ENCODE data around the gene HIC1.
A peak's percentile ranks its signal among the peaks of the same experiment; 100 is the strongest.

HIC1 gene

DNA sequence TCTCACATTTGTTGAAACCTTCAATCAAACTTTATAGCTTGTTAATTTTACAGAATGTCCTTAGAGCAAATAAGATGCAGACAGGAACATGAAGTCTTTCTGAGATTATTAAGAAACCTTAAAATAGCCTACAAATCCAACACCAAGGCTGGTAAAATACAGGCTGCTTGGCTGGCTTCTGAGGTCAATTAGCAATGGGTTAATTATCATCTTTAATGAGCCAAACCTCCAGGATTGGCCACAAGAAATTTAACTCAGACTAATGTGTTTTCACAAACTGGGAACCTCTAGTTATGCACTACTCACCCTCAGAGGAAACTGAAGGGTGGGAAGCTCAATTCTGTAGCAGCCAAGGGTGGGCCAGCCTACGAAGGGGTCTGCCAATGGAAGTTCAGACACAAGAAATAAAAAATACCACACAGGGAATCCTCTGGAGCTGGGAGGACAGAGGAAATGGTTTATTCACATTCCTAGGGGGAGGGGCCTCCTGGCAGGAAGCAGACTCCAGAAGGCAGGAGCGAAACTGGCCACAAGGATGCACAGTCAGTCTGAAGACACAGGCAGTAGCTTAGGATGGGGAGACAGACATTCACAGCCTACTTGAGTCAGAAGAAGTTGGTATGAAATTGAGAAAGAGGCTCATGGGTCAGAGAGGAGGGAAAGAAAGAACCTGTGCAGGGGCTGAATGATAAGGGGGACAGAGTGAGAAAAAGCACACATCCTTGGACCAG lies 36.1 kb downstream of the HIC1 start:
- no peaks in the 10 kb centered on the region for H3K36me3 ChIP-seq (ENCODE audit: control insufficient read depth, insufficient read depth, low read length)
- no peaks in the 10 kb centered on the region for H3K9me3 ChIP-seq (ENCODE audit: control insufficient read depth, insufficient read depth, low read length)
- H3K4me1 ChIP-seq (ENCODE audit: control insufficient read depth, insufficient read depth, low read length), result 0 out of 2 replicates have a peak, but pooled peaks cover 2% of the 10 kb centered on the region
- no peak overlapping the region for H3K27ac ChIP-seq (ENCODE audit: low read length)
- H3K4me3 ChIP-seq (ENCODE audit: low read length), result no peak overlapping the region
- H3K27me3 ChIP-seq (ENCODE audit: control insufficient read depth, insufficient read depth, low read length), result no peaks in the 10 kb centered on the region
- DNase-seq (ENCODE audit: low read depth, low spot score), result peak; percentile 50
- no CpG with 5 or more reads among the region's 2 CpGs for WGBS (ENCODE audit: insufficient coverage, insufficient read length)

DNA sequence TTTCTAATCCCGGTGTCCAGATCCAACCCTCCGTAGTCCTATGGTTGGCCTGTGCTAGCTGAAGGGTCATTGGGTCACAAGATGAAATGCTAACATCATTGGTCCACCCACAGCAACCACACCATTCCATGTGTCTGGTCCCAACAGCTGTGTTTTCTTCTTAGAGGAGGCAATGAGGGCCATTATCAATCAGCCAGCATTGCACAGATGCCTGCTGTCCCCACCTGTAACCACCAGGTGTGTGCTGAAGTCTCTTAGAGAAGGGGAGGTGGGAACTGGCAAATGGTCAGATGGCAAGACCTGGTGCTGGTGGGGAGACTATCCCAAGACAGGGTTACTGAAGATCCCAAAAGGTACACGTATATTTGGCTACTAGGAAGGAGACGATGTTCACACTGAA lies 37.4 kb downstream of the HIC1 start:
- no CpG with 5 or more reads among the region's 4 CpGs for WGBS (ENCODE audit: insufficient coverage, insufficient read length)
- Histone ChIP-seq H3K4me3 (ENCODE audit: low read length) (no peak overlapping the region), H3K27me3 (ENCODE audit: control insufficient read depth, insufficient read depth, low read length) (no peaks in the 10 kb centered on the region), H3K27ac (ENCODE audit: low read length) (no peak overlapping the region), H3K4me1 (ENCODE audit: control insufficient read depth, insufficient read depth, low read length) (0 out of 2 replicates have a peak, but pooled peaks cover 2% of the 10 kb centered on the region), H3K36me3 (ENCODE audit: control insufficient read depth, insufficient read depth, low read length) (no peaks in the 10 kb centered on the region), H3K9me3 (ENCODE audit: control insufficient read depth, insufficient read depth, low read length) (no peaks in the 10 kb centered on the region)
- DNase-seq (ENCODE audit: low read depth, low spot score), result no peak

DNA sequence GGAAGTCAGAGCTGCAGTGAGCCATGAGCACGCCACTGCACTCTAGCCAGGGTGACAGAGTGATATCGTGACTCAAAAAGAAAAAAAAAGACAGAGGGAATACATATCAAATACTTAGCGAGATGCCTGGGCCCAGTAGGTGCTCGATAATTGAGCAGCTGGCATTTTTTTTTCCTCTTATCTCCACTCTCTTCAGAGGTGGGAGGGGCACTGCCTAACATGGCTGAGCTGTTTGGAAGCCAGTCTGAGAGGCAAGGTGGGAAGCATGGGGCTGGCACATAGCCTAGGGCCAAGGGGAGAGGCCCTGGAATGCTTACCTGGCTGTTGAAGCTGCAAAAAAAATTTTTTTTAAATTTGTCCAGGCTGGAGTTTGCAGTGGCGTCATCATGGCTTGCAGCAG lies 38.4 kb downstream of the HIC1 start:
- 0 out of 2 replicates have a peak, but pooled peaks cover 2% of the 10 kb centered on the region for H3K4me1 ChIP-seq (ENCODE audit: control insufficient read depth, insufficient read depth, low read length)
- no peak for DNase-seq (ENCODE audit: low read depth, low spot score)
- H3K27ac ChIP-seq (ENCODE audit: low read length), result no peak overlapping the region
- H3K27me3 ChIP-seq (ENCODE audit: control insufficient read depth, insufficient read depth, low read length), result no peaks in the 10 kb centered on the region
- WGBS (ENCODE audit: insufficient coverage, insufficient read length), result no CpG with 5 or more reads among the region's 5 CpGs
- H3K36me3 ChIP-seq (ENCODE audit: control insufficient read depth, insufficient read depth, low read length), result no peaks in the 10 kb centered on the region
- H3K9me3 ChIP-seq (ENCODE audit: control insufficient read depth, insufficient read depth, low read length), result no peaks in the 10 kb centered on the region
- no peak overlapping the region for H3K4me3 ChIP-seq (ENCODE audit: low read length)

DNA sequence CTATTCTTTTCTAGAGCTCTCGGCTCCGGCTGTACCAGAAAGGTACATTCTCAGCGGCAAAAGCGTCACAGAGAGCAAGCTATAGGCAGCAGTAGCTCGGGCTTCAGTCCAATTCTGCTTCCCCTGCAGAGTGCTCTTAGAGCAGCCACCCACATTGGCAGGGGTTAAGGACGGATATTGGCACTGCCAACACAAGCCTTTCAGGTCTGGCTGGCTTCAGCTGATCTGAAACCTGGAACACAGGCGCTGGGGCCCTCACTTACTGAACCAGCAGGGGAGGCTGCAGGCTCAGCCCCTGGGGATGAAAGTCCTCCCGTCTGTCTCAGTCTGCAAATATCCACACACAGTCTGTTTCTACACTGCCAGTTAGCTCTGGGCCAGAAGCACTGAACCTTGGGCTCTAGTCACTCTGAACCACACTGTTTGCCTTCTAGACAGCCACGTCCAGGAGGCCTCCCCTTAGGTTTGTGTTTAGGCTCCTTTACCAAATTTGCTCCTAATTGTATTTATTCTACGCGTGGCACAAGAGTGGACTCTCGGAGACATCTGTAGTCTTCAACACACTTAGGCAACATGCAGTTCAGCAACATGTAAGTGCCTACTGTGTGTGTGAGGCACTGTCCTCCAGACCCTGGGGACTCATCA lies 40.1 kb downstream of the HIC1 start:
- no CpG with 5 or more reads among the region's 12 CpGs for WGBS (ENCODE audit: insufficient coverage, insufficient read length)
- no peaks in the 10 kb centered on the region for H3K9me3 ChIP-seq (ENCODE audit: control insufficient read depth, insufficient read depth, low read length)
- no peak for DNase-seq (ENCODE audit: low read depth, low spot score)
- H3K4me3 ChIP-seq (ENCODE audit: low read length), result no peak overlapping the region
- no peaks in the 10 kb centered on the region for H3K27me3 ChIP-seq (ENCODE audit: control insufficient read depth, insufficient read depth, low read length)
- no peak overlapping the region for H3K27ac ChIP-seq (ENCODE audit: low read length)
- H3K4me1 ChIP-seq (ENCODE audit: control insufficient read depth, insufficient read depth, low read length), result 0 out of 2 replicates have a peak, but pooled peaks cover 2% of the 10 kb centered on the region
- no peaks in the 10 kb centered on the region for H3K36me3 ChIP-seq (ENCODE audit: control insufficient read depth, insufficient read depth, low read length)

DNA sequence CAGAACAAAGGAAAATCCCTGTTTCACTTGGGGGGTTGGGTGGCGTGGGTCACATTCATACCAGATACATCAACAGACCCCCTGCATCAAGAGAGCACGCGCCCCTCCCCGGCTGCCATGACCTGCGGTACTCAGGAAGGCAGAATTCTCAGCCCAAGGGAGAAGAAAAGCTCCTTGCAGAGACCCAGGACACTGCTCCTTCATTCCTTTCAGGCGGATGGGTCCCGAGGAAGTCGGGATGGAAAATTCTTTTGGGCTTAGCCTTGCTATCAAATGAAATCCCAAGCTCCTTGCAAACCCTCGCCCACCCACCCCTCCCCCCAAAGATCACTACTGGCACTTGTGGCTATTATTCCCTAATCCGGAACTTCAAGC lies 40.6 kb downstream of the HIC1 start:
- no CpG with 5 or more reads among the region's 10 CpGs for WGBS (ENCODE audit: insufficient coverage, insufficient read length)
- no peaks in the 10 kb centered on the region for H3K27me3 ChIP-seq (ENCODE audit: control insufficient read depth, insufficient read depth, low read length)
- no peak for DNase-seq (ENCODE audit: low read depth, low spot score)
- no peaks in the 10 kb centered on the region for H3K9me3 ChIP-seq (ENCODE audit: control insufficient read depth, insufficient read depth, low read length)
- H3K4me3 ChIP-seq (ENCODE audit: low read length), result no peak overlapping the region
- no peak overlapping the region for H3K27ac ChIP-seq (ENCODE audit: low read length)
- H3K4me1 ChIP-seq (ENCODE audit: control insufficient read depth, insufficient read depth, low read length), result no peaks in the 10 kb centered on the region
- no peaks in the 10 kb centered on the region for H3K36me3 ChIP-seq (ENCODE audit: control insufficient read depth, insufficient read depth, low read length)

DNA sequence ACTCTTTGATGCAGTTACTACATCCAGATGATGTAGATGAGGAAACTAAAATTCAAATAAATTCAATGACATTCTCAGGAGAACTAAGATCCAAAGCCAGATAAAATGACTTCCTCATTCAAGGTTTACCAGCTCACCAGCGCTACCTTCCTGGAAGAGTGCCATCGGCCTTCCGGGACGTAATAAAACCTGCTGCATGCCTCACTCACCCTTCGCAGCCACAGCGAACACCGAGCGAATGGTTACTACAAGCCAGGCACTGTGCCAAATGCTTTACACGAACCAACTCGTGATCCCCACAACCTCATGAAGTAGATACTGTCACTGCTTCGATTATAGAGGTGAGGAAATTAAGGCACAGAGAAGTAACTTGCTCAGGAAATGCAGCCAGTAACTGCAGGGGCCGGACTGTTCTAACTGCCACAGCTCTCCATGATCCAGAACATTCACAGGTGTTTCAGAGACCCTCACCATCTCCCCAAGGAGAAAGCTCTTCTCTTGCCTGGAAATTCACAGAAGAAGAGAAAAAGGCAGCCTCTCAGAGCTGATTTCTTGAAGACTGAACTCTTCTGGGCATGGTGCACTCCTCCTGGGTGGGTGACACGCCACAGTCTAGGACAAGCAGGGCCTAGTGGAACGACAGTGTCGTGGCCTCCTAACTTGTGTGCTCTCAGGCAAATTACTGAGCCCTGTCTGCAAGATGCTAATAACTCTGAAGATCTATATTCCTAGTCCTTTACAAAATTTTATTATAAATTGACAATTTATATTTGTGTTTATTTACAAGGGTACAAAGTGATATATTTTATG lies 46.8 kb downstream of the HIC1 start:
- Histone ChIP-seq H3K27me3 (ENCODE audit: control insufficient read depth, insufficient read depth, low read length) (no peaks in the 10 kb centered on the region), H3K4me3 (ENCODE audit: low read length) (no peak overlapping the region), H3K9me3 (ENCODE audit: control insufficient read depth, insufficient read depth, low read length) (no peaks in the 10 kb centered on the region), H3K36me3 (ENCODE audit: control insufficient read depth, insufficient read depth, low read length) (no peaks in the 10 kb centered on the region), H3K27ac (ENCODE audit: low read length) (no peak overlapping the region), H3K4me1 (ENCODE audit: control insufficient read depth, insufficient read depth, low read length) (no peaks in the 10 kb centered on the region)
- no CpG with 5 or more reads among the region's 15 CpGs for WGBS (ENCODE audit: insufficient coverage, insufficient read length)
- no peak for DNase-seq (ENCODE audit: low read depth, low spot score)

DNA sequence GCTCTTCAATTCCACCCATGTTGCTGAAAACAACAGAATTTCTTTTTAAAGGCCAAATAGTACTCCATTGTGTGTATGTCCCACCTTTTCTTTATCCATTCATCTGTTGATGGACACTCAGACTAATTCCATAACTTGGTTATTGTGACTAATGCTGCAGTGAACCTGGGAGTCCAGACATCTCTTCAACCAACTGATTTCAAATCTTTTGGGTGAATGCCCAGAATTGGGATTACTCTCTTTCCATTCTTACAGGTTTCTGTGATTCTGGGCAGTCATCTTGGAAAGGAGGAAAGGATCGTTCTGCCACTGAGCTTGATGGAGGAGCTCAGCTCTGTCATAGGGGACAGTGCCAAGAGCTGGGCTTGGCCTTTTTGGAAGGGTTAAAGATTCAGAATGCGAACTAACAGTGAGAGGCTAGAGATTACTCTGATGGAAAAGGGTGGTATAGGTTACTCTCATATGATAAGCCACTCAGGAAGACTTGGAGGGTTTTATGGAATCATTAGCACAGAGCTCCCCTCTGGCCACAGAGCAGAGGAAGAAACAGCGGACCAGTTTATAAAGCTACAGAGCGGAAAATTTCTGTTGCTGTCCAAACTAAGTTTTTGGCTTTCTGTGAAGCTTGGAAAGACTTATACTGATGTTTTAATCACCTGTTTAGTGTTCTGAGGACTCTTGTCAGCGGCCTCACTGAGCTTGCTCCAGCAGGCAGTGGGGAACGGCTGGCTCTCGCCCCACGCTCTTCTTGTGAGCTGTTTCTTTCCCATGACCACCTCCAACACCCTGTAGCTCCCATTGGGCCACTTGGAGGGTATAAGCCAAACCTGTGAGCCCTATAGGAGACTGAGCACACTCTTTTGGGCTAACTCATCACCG lies 48.3 kb downstream of the HIC1 start:
- Histone ChIP-seq H3K9me3 (ENCODE audit: control insufficient read depth, insufficient read depth, low read length) (no peaks in the 10 kb centered on the region), H3K27me3 (ENCODE audit: control insufficient read depth, insufficient read depth, low read length) (no peaks in the 10 kb centered on the region), H3K27ac (ENCODE audit: low read length) (no peak overlapping the region), H3K4me1 (ENCODE audit: control insufficient read depth, insufficient read depth, low read length) (no peaks in the 10 kb centered on the region), H3K36me3 (ENCODE audit: control insufficient read depth, insufficient read depth, low read length) (no peaks in the 10 kb centered on the region), H3K4me3 (ENCODE audit: low read length) (no peak overlapping the region)
- no CpG with 5 or more reads among the region's 9 CpGs for WGBS (ENCODE audit: insufficient coverage, insufficient read length)
- DNase-seq (ENCODE audit: low read depth, low spot score), result no peak

DNA sequence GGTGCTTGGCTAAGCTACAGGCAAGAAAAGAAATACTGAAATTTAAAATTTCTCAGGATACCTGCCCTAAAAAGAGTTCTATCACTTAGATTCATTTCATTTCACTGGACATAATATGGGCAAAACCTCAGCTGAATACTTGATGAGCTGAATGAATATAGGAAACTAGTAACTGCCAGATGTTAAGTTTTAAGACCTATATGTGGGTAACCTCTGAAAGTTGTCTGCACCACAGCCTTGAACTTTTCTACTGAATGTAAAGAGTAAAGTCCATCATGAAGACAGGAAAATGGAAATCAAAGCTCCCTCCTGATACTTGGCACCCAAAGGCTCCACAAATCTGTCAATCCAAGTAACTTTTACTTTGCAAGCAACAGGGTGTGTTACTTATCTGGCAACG lies 50.8 kb downstream of the HIC1 start:
- no peaks in the 10 kb centered on the region for H3K27me3 ChIP-seq (ENCODE audit: control insufficient read depth, insufficient read depth, low read length)
- WGBS (ENCODE audit: insufficient coverage, insufficient read length), result no CpG with 5 or more reads among the region's 1 CpG
- no peaks in the 10 kb centered on the region for H3K36me3 ChIP-seq (ENCODE audit: control insufficient read depth, insufficient read depth, low read length)
- no peak overlapping the region for H3K27ac ChIP-seq (ENCODE audit: low read length)
- no peaks in the 10 kb centered on the region for H3K4me1 ChIP-seq (ENCODE audit: control insufficient read depth, insufficient read depth, low read length)
- H3K4me3 ChIP-seq (ENCODE audit: low read length), result no peak overlapping the region
- no peak for DNase-seq (ENCODE audit: low read depth, low spot score)
- H3K9me3 ChIP-seq (ENCODE audit: control insufficient read depth, insufficient read depth, low read length), result no peaks in the 10 kb centered on the region

DNA sequence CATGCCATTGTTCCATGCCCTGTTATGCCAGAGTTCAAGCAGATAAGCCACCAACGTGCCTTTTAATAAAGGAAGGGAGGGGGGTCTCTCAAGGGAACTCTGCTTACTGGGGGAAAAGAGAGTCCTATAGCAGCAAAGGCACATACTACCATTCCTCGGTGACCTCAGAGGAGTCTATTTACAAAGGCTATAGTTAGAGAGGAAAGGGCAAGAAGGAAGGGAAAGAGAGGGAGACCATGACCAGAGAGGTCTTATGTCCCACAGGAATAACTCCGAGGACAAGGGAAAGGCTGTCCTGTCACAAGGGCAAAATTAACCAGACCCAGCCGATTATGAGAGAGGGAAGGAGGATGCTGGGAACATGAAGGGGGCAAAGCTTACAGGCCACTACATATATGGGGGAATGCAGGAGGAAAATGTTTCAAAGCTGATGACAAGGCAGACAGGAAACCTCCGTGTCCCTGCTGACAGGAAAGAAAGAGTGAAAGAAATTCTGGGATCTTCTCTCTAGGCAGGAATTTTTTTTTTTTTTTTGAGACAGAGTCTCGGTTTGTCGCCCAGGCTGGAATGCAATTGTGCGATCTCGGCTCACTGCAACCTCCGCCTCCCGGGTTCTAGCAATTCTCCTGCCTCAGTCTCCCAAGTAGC lies 51.5 kb downstream of the HIC1 start:
- H3K4me3 ChIP-seq (ENCODE audit: low read length), result no peak overlapping the region
- no peaks in the 10 kb centered on the region for H3K9me3 ChIP-seq (ENCODE audit: control insufficient read depth, insufficient read depth, low read length)
- no peaks in the 10 kb centered on the region for H3K4me1 ChIP-seq (ENCODE audit: control insufficient read depth, insufficient read depth, low read length)
- no peak for DNase-seq (ENCODE audit: low read depth, low spot score)
- no CpG with 5 or more reads among the region's 11 CpGs for WGBS (ENCODE audit: insufficient coverage, insufficient read length)
- H3K36me3 ChIP-seq (ENCODE audit: control insufficient read depth, insufficient read depth, low read length), result no peaks in the 10 kb centered on the region
- no peaks in the 10 kb centered on the region for H3K27me3 ChIP-seq (ENCODE audit: control insufficient read depth, insufficient read depth, low read length)
- no peak overlapping the region for H3K27ac ChIP-seq (ENCODE audit: low read length)
